OCI-LY7 (cell line): Measurements from ENCODE around the gene TBPL2.

Experiments
- EZH2phosphoT487 ChIP-seq: fragments of 200-600 bp; sonication (generic); IDR thresholded peaks from 2 replicates; pipeline ENCODE4 v1.6.1; 2018; ENCODE audit warnings: low read depth, borderline replicate concordance, mild to moderate bottlenecking, mixed run types, antibody characterized with exemption, low read length, moderate library complexity, mixed read lengths
- TF ChIP-seq, protein P1 (sequence below): fragments of 200-600 bp; sonication (generic); conservative IDR thresholded peaks from 2 replicates; pipeline ENCODE4 v1.5.1; 2014; ENCODE audit warnings: mild to moderate bottlenecking, antibody characterized with exemption, low read length, moderate library complexity, mixed read lengths

DNA sequence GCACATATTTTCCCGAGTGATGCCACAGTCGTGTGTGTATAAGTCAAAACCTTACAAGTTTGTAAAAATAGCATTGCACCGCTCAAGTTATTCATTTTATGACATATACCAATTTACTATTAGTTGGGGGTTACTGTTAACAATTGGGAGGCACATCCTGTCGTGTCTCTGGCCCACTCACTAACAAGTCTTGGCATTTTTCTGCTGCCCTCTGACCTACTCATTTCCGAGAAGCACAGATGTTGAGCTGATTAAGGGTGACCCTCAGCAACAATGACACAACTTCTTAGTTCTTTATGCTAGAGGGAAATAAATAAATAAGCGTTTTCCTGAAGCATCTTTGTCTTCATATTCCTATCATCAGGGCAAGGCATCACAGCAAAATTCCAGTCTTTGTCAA is 22.0 kb downstream of the TBPL2 start:
- no peak for TF ChIP-seq EZH2phosphoT487
- TF ChIP-seq, protein P1, sequence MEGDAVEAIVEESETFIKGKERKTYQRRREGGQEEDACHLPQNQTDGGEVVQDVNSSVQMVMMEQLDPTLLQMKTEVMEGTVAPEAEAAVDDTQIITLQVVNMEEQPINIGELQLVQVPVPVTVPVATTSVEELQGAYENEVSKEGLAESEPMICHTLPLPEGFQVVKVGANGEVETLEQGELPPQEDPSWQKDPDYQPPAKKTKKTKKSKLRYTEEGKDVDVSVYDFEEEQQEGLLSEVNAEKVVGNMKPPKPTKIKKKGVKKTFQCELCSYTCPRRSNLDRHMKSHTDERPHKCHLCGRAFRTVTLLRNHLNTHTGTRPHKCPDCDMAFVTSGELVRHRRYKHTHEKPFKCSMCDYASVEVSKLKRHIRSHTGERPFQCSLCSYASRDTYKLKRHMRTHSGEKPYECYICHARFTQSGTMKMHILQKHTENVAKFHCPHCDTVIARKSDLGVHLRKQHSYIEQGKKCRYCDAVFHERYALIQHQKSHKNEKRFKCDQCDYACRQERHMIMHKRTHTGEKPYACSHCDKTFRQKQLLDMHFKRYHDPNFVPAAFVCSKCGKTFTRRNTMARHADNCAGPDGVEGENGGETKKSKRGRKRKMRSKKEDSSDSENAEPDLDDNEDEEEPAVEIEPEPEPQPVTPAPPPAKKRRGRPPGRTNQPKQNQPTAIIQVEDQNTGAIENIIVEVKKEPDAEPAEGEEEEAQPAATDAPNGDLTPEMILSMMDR, result no peak
